ENCODE data around the gene SH3BGR.
"Not testable (repeated sequence)": the region's sequence is repeated elsewhere in the genome, so short reads cannot be mapped to it uniquely, and the experiment has no call there.

The SH3BGR gene

DNA sequence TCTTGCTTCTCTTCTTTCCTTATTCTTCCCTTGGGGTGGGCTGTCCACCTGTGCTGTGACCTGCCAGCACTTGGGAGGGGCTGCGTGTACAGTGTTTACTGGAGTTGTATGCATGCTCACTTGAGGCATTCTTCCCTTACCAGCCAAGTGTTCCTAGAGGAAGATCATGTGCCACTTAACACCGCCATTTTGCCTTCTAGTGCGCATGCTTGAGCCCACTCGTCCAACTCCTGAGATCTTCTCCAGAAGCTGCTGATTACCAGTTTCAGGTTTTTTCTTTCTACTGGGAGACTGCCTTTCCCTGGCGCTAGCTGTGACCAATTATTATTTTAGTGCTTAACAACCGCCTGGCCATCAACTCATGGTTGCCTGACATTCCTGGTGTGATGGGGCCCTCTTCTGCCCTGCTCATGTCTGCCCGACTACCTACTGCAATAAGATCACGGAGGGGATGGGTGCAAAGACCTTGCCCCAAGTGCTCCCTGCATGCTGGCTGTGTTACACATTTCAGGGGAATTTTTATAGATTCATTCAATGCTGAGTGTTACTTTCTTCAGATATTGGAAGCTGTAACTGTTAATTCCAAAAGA lies 86.8 kb downstream of the SH3BGR start:
- no peak for DNase-seq (ENCODE audit: extremely low read depth in 1 of 2, low read depth in 1 of 2)

DNA sequence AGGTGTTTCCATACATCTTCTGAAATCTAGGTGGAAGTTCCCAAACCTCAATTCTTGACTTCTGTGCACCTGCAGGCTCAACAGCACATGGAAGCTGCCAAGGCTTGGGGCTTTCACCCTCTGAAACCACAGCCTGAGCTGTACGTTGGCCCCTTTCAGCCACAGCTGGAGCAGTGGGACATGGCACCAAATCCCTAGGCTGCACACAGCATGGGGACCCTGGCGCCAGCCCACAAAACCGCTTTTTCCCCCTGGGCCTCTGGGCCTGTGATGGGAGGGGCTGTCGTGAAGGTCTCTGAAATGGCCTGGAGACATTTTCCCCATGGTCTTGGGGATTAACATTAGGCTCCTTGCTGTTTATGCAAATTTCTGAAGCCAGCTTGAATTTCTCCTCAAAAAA lies 88.6 kb downstream of the SH3BGR start:
- not testable (repeated sequence) for DNase-seq (ENCODE audit: extremely low read depth in 1 of 2, low read depth in 1 of 2)

- DNase-seq (ENCODE audit: extremely low read depth in 1 of 2, low read depth in 1 of 2) = no peak
Measured at GRCh38 chr21:39542736-39543135, 91.0 kb downstream of the SH3BGR start.

- DNase-seq (ENCODE audit: extremely low read depth in 1 of 2, low read depth in 1 of 2) = no peak
Measured at GRCh38 chr21:39546522-39546921, 94.8 kb downstream of the SH3BGR start.

DNA sequence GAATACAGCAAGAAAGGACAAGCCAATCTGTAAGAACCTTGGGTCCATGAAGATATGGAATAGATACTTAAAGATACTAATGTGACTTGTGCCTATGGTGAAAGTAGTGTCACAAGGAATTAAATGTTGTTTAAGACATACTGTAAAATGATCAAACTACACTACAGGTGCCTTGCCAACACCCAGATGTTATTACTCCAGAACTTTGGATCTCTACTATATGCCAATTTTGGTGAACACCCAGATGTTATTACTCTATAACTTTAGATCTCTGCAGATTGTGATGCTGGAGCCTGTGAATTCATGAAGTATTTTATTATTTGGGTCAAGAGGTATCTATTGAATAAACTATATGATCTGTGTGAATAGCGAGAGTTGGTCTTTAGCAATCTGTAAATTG lies 101.1 kb downstream of the SH3BGR start:
- DNase-seq (ENCODE audit: extremely low read depth in 1 of 2, low read depth in 1 of 2) = no peak

GRCh38 chr21:39553331-39553730 lies 101.6 kb downstream of the SH3BGR start:
- DNase-seq (ENCODE audit: extremely low read depth in 1 of 2, low read depth in 1 of 2) = no peak

- DNase-seq (ENCODE audit: extremely low read depth in 1 of 2, low read depth in 1 of 2) = no peak
Measured at GRCh38 chr21:39555911-39556590, 104.3 kb downstream of the SH3BGR start.

- DNase-seq (ENCODE audit: extremely low read depth in 1 of 2, low read depth in 1 of 2) = no peak
Measured at GRCh38 chr21:39559511-39559910, 107.7 kb downstream of the SH3BGR start.

DNA sequence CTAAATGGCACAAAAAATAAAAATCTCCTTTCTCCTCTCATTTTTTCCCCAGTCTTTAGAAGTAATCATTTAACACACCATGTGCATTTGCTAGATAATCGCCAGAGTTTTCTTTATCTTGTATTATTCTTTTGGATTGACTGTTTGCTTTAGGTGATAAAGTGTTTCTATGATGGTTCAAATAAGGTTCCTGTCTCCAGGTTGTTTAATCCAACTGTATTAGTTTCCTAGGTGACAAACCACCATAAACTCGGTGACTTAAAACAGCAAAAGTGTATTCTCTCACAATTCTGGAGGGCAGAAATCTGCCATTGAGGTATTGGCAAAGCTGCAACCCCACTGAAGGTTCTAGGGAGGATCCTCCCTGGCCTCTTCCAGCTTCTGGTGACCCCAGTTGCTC lies 109.4 kb downstream of the SH3BGR start:
- DNase-seq (ENCODE audit: extremely low read depth in 1 of 2, low read depth in 1 of 2) = no peak

DNA sequence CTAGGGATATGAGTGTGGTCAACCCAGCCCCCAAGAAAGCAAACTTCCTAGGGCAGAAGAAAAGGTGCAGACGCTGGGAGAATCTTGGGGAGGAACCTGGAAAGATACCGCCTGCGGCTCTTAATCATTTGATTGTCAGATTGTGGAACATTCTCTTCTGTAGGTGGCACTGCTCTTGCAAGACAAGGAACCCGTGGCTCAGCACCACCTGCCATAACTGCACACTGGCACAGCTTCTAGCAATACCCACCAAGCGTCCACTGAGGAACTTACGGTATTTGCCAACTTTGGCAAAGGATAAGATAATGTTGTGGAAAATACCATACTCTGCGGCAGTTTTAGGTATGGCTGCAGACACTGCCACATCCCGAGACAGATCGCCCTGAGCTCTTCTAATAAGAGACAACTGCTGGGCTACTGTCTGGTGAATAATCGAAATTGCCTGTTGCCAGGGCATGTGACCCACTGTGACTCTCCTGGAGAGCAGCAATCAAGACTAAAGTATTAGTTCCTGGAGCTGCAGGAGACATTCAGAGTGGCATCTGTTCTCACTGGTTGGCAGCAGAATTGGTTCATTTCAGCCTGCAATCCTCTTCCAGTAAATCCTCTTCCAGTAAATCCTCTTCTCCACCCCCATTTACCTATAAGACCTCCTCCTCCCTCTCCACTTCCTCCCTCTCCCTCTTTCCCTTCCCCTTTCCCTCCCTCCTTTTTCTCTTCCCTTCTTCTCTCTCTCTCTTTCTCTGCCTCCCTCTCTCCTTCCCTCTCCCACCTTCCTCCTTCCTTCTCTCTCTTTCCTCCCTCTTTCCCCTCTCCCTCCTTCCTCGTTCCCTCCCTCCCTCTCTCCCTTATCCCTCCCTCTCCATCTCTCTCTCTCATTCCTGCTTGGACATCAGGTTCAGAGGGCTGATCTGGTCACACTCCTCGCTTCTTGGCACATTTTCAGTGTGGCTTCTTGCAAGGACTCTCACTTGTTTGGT lies 111.3 kb downstream of the SH3BGR start:
- no peak for DNase-seq (ENCODE audit: extremely low read depth in 1 of 2, low read depth in 1 of 2)

- DNase-seq (ENCODE audit: extremely low read depth in 1 of 2, low read depth in 1 of 2) = no peak
Measured at GRCh38 chr21:39564200-39564599, 112.4 kb downstream of the SH3BGR start.
